Endothelial cell of umbilical vein (primary cell): ENCODE data around the gene CDC14B. TPM values are rescaled to one million over a fixed set of nuclear protein-coding genes. Genes with fewer than 3 reads are reported as not detected.

Experiments
- BruUV-seq: library from RNA; stranded (reverse); fragments of 400-500 nt; replicated peaks from 2 replicates; lab custom pipeline; 2021; lab: Mats Ljungman, UMichigan
- CTCF ChIA-PET: fragments of 300-600, 350-600 bp; sonication (Branson Sonifier 250); formaldehyde crosslinking; loops from one replicate; lab custom pipeline; 2021; ENCODE audit warnings: antibody characterized with exemption, inconsistent platforms; lab: Charles Lee
- POLR2A ChIA-PET: fragments of 300-600, 350-600 bp; sonication (Branson Sonifier 250); formaldehyde crosslinking; loops from one replicate; lab custom pipeline; 2021; ENCODE audit warnings: antibody characterized with exemption, inconsistent platforms; lab: Charles Lee
- DNase-seq: peaks from one replicate; pipeline ENCODE4 v3.0.0-alpha.2; 2011; ENCODE audit warnings: low read depth, low spot score
- FAIRE-seq: peaks from 2 replicates; lab custom pipeline; 2011; peaks lifted over from hg19 to GRCh38; lab: Jason Lieb, UNC
- H2AFZ ChIP-seq: 2 replicates; pipeline ENCODE4 v1.6.0; 2012; ENCODE audit warnings: low read depth, low read length, control low read depth, inconsistent platforms
- H3K27ac ChIP-seq: 2 replicates; pipeline ENCODE4 v1.5.1; 2011; ENCODE audit warnings: low read depth, mild to moderate bottlenecking, control low read depth, low read length, moderate library complexity; ENCODE audit not compliant: insufficient read depth
- H3K27me3 ChIP-seq, 2 experiments: 2 replicates each; pipeline versions ENCODE4 v1.6.0 to v1.6.1; 2011; ENCODE audit warnings: low read length in 2 of 2, mixed read lengths in 1 of 2; ENCODE audit not compliant: control insufficient read depth in 2 of 2, insufficient read depth in 2 of 2
- H3K36me3 ChIP-seq, 2 experiments: 2 replicates in 1 of 2; 3 replicates in 1 of 2; pipeline ENCODE4 v1.5.1; 2011; ENCODE audit warnings: low read length in 2 of 2, mild to moderate bottlenecking in 1 of 2, moderate library complexity in 1 of 2; ENCODE audit not compliant: control insufficient read depth in 2 of 2, insufficient read depth in 2 of 2; ENCODE audit errors: extremely low read depth in 1 of 2
- H3K4me1 ChIP-seq: 3 replicates; pipeline ENCODE4 v1.5.1; 2011; ENCODE audit warnings: mild to moderate bottlenecking, low read length; ENCODE audit not compliant: control insufficient read depth, insufficient read depth; ENCODE audit errors: extremely low read depth
- H3K4me2 ChIP-seq: 2 replicates; pipeline ENCODE4 v1.6.1; 2011; ENCODE audit warnings: low read length, control low read depth, mixed read lengths; ENCODE audit not compliant: insufficient read depth
- H3K4me3 ChIP-seq, 3 experiments: fragments of 200-600 bp in 1 of 3; sonication (generic), shearing (Covaris generic) in 1 of 3; replicated peaks in 1 of 3; 2 replicates each; pipeline ENCODE4 v1.5.1; 2011 to 2016; ENCODE audit warnings: control low read depth in 3 of 3, low read length in 3 of 3, mild to moderate bottlenecking in 2 of 3, inconsistent platforms in 1 of 3, low read depth in 1 of 3, moderate library complexity in 1 of 3; ENCODE audit not compliant: insufficient read depth in 1 of 3
- H3K79me2 ChIP-seq: 2 replicates; pipeline ENCODE4 v1.6.0; 2012; ENCODE audit warnings: low read length, inconsistent platforms; ENCODE audit not compliant: control insufficient read depth, insufficient read depth
- H3K9ac ChIP-seq: replicated peaks from 2 replicates; pipeline ENCODE3; 2011; ENCODE audit warnings: low read length, control low read depth; ENCODE audit not compliant: insufficient read depth; ENCODE audit errors: extremely low read depth
- H3K9me1 ChIP-seq: replicated peaks from 3 replicates; pipeline ENCODE4 v1.6.0; 2011; ENCODE audit warnings: mild to moderate bottlenecking, low read length; ENCODE audit not compliant: control insufficient read depth, insufficient read depth; ENCODE audit errors: extremely low read depth
- H3K9me3 ChIP-seq: replicated peaks from 2 replicates; pipeline ENCODE4 v1.5.1; 2012; ENCODE audit warnings: low read length, inconsistent platforms; ENCODE audit not compliant: control insufficient read depth, insufficient read depth
- H4K20me1 ChIP-seq: replicated peaks from 2 replicates; pipeline ENCODE3; 2011; ENCODE audit warnings: mild to moderate bottlenecking, low read length; ENCODE audit not compliant: control insufficient read depth, insufficient read depth; ENCODE audit errors: extremely low read depth
- EZH2 ChIP-seq: IDR thresholded peaks from 2 replicates; pipeline ENCODE4 v1.6.1; 2012; ENCODE audit warnings: borderline replicate concordance, low read depth, mild to moderate bottlenecking, moderate library complexity, low read length, inconsistent platforms; ENCODE audit not compliant: severe bottlenecking
- FOS ChIP-seq: IDR thresholded peaks from 2 replicates; pipeline ENCODE4 v1.6.1; 2011; ENCODE audit warnings: mild to moderate bottlenecking, low read length, moderate library complexity, borderline replicate concordance; ENCODE audit not compliant: insufficient read depth
- GATA2 ChIP-seq: IDR thresholded peaks from 2 replicates; pipeline ENCODE4 v1.7.0; 2011; ENCODE audit warnings: low read depth, mild to moderate bottlenecking, moderate library complexity, mixed read lengths, low read length; ENCODE audit not compliant: insufficient read length, insufficient read depth
- JUN ChIP-seq: IDR thresholded peaks from 2 replicates; pipeline ENCODE4 v1.6.1; 2011; ENCODE audit warnings: borderline replicate concordance, low read depth; ENCODE audit not compliant: insufficient read length, insufficient read depth
- MAX ChIP-seq: IDR thresholded peaks from 2 replicates; pipeline ENCODE4 v1.6.1; 2011; ENCODE audit not compliant: insufficient read depth, insufficient read length
- MYC ChIP-seq: IDR thresholded peaks from one replicate; pipeline ENCODE4 v1.6.1; 2011; ENCODE audit warnings: mild to moderate bottlenecking, low read depth, low read length
- POLR2A ChIP-seq: IDR thresholded peaks from 2 replicates; pipeline ENCODE4 v1.6.1; 2012; ENCODE audit warnings: low read depth, mild to moderate bottlenecking, control low read depth, low read length
- POLR2AphosphoS5 ChIP-seq: IDR thresholded peaks from 2 replicates; pipeline ENCODE4 v1.6.1; 2012; ENCODE audit warnings: low read depth, mild to moderate bottlenecking, control low read depth, low read length, moderate library complexity; ENCODE audit not compliant: insufficient read depth
- dilution Hi-C: fragments of 300-500 bp; cut with MboI; formaldehyde crosslinking; loops from one replicate; pipeline ENCODE4 v1.15.0; 2019; ENCODE audit warnings: low sequenced_read_pairs; ENCODE audit not compliant: extremely low pct_ligation_motif_present
- intact Hi-C: fragments of 100-400 bp; cut with micrococcal nuclease; formaldehyde crosslinking; loops from one replicate; pipeline ENCODE4 v1.10.0; 2022
- polyA plus RNA-seq, 4 experiments: library from polyadenylated mRNA; depleted of rRNA in 3 of 4; stranded (reverse) in 3 of 4; unstranded in 1 of 4; fragments of >200 nt; gene quantifications; 2 replicates each; pipeline versions ENCODE4 v1.2.1 to v1.2.3, GENCODE V29; 2011 to 2012; ENCODE audit warnings: missing spikeins in 1 of 4
- total RNA-seq: library from RNA; stranded (reverse); gene quantifications from 2 replicates; pipeline ENCODE4 v1.2.3, GENCODE V29; 2021
- TF ChIP-seq, protein P1 (sequence below), 2 donors: IDR thresholded peaks; 1 replicate in 1 of 2; 2 replicates in 1 of 2; pipeline ENCODE4 v1.5.1; 2011; ENCODE audit warnings: low read length in 2 of 2, mild to moderate bottlenecking in 2 of 2, moderate library complexity in 2 of 2, control low read depth in 1 of 2, inconsistent platforms in 1 of 2, low read depth in 1 of 2; ENCODE audit not compliant: insufficient read depth in 1 of 2; ENCODE audit errors: extremely low read depth in 1 of 2

The CDC14B gene
- total and polyA plus RNA-seq, 2 donors (not counting 3 experiments of a cell fraction or from before 2014, with no cell fraction given), result 0.39 to 0.93 TPM

DNA sequence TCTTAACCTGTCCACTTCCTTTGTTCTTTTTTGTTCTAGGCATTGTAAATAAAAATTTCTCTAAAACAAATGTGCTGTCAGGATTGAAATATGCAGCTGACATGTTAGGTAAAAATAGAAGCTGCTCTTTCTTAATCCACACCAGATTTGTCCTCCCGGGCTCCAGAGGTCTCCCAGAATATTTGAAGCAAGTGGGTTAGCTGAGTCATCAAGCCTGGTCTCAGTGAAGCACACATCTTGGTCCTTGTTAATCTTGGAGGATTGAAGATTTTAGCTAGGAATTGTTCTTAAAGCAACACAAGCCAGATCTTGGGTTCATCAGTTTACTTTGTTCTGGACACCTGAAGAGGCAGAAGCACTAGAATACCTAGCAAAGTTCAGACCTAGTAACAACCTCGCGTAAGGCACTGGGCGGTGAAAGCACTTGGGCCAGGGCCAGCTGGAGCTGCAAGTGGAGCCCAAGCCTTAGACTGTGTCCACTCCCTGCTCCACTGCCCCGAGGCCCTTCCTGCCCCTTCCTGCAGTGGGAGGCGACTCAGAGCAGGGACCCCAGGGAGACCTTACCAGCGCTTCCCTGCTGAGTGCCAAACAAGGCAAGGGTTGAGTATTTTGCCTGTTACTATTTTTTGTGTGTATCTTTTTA is 133.1 kb downstream of the CDC14B start:
- H3K9ac ChIP-seq, result no peak overlapping the region
- H3K79me2 ChIP-seq, result no peaks in the 10 kb centered on the region
- intact Hi-C loops, result no loop called here
- H3K4me2 ChIP-seq, result no peak overlapping the region
- no peaks in the 10 kb centered on the region for H3K4me1 ChIP-seq
- peaks cover 3 to 6% of the 10 kb centered on the region in 2 experiments for H3K36me3 ChIP-seq
- FAIRE-seq (no peak), DNase-seq (no peak)
- H3K9me1 ChIP-seq, result no peaks in the 10 kb centered on the region
- H3K27ac ChIP-seq, result no peak overlapping the region
- no peaks in the 10 kb centered on the region for H3K27me3 ChIP-seq
- H3K4me3 ChIP-seq, result no peak overlapping the region
- no TSS peak for BruUV-seq
- CTCF ChIA-PET, result interaction anchor here (1.3 to 1.4 kb wide), 3 partner anchors 37 to 180 kb away, joined by 3 to 5 read pairs (median 3); partner anchors contain the start of gene HABP4
- H2AFZ ChIP-seq, result no peak overlapping the region
- no peak for TF ChIP-seq GATA2
- TF ChIP-seq EZH2, result no peak
- TF ChIP-seq MYC, result no peak
- no peak for TF ChIP-seq FOS
- no peak for TF ChIP-seq POLR2A
- TF ChIP-seq, protein P1, sequence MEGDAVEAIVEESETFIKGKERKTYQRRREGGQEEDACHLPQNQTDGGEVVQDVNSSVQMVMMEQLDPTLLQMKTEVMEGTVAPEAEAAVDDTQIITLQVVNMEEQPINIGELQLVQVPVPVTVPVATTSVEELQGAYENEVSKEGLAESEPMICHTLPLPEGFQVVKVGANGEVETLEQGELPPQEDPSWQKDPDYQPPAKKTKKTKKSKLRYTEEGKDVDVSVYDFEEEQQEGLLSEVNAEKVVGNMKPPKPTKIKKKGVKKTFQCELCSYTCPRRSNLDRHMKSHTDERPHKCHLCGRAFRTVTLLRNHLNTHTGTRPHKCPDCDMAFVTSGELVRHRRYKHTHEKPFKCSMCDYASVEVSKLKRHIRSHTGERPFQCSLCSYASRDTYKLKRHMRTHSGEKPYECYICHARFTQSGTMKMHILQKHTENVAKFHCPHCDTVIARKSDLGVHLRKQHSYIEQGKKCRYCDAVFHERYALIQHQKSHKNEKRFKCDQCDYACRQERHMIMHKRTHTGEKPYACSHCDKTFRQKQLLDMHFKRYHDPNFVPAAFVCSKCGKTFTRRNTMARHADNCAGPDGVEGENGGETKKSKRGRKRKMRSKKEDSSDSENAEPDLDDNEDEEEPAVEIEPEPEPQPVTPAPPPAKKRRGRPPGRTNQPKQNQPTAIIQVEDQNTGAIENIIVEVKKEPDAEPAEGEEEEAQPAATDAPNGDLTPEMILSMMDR (IDR thresholded peaks at IDR 0.05; ENCODE audit: extremely low read depth in 1 of 2, insufficient read depth in 1 of 2, low read depth in 1 of 2, low read length in 2 of 2), result no peak
- no peak for TF ChIP-seq MAX
- TF ChIP-seq POLR2AphosphoS5, result no peak
- no peak for TF ChIP-seq JUN
- no peaks in the 10 kb centered on the region for H3K9me3 ChIP-seq
- dilution Hi-C loops, result no loop called here
- POLR2A ChIA-PET, result no interaction called here
- no peaks in the 10 kb centered on the region for H4K20me1 ChIP-seq
